Inferior parietal cortex (tissue), 1 donor: Measurements from ENCODE around the gene ST3GAL6.
"Not testable (repeated sequence)": the region's sequence is repeated elsewhere in the genome, so short reads cannot be mapped to it uniquely, and the experiment has no call there.

ENCODE experiments used
- DNase-seq: peaks from one replicate; pipeline ENCODE4 v3.0.0-alpha.2; 2016; ENCODE audit errors: extremely low spot score

Gene ST3GAL6

GRCh38 chr3:98801043-98801747 lies 38.1 kb downstream of the ST3GAL6 start:
- no peak for DNase-seq

- no peak for DNase-seq
These were observed 42.4 kb downstream of the ST3GAL6 start for GRCh38 chr3:98805571-98805970.

GRCh38 chr3:98806521-98806920 lies 43.4 kb downstream of the ST3GAL6 start:
- no peak for DNase-seq

- DNase-seq = no peak
These were observed 43.9 kb downstream of the ST3GAL6 start for GRCh38 chr3:98807011-98807410.

GRCh38 chr3:98807561-98807960 lies 44.4 kb downstream of the ST3GAL6 start:
- no peak for DNase-seq

- DNase-seq = no peak
These were observed 44.9 kb downstream of the ST3GAL6 start for GRCh38 chr3:98808071-98808470.

- no peak for DNase-seq
These were observed 46.4 kb downstream of the ST3GAL6 start for GRCh38 chr3:98809557-98809956.

- DNase-seq = no peak
These were observed 47.9 kb downstream of the ST3GAL6 start for GRCh38 chr3:98811048-98811447.

- DNase-seq = peak; percentile 67
These were observed 49.8 kb downstream of the ST3GAL6 start for GRCh38 chr3:98812851-98813374.

- DNase-seq = no peak
These were observed 51.8 kb downstream of the ST3GAL6 start for GRCh38 chr3:98814817-98815420.

GRCh38 chr3:98817547-98818041 lies 54.5 kb downstream of the ST3GAL6 start:
- DNase-seq = peak; percentile 89

- no peak for DNase-seq
These were observed 57.9 kb downstream of the ST3GAL6 start for GRCh38 chr3:98821063-98821462.

GRCh38 chr3:98823791-98824190 lies 60.7 kb downstream of the ST3GAL6 start:
- DNase-seq = no peak

- DNase-seq = no peak
These were observed 61.1 kb downstream of the ST3GAL6 start for GRCh38 chr3:98824256-98824655.

GRCh38 chr3:98826126-98826525 lies 63.0 kb downstream of the ST3GAL6 start:
- DNase-seq = no peak

GRCh38 chr3:98827221-98827920 lies 64.2 kb downstream of the ST3GAL6 start:
- DNase-seq = no peak

- DNase-seq = no peak
These were observed 66.2 kb downstream of the ST3GAL6 start for GRCh38 chr3:98829246-98829832.

GRCh38 chr3:98831060-98831459 lies 67.9 kb downstream of the ST3GAL6 start:
- not testable (repeated sequence) for DNase-seq

- no peak for DNase-seq
These were observed 76.7 kb downstream of the ST3GAL6 start for GRCh38 chr3:98839846-98840245.

GRCh38 chr3:98843266-98843959 lies 80.3 kb downstream of the ST3GAL6 start:
- DNase-seq = no peak
